HG02943 (cell line): ENCODE measurements around the gene SLC66A2.

Experiments used
- ATAC-seq: cut with Tn5 transposase; IDR thresholded peaks from one replicate; pipeline ENCODE4 v1.9.1; 2021; ENCODE audit warnings: mild to moderate bottlenecking, low read depth, moderate library complexity; ENCODE audit not compliant: unreplicated experiment

SLC66A2 gene

GRCh38 chr18:79852561-79853302 lies 98.7 kb downstream of the SLC66A2 start:
- no peak for ATAC-seq
